Forelimb muscle (tissue), 1 donor: ENCODE data around the gene TAF4B. TPM values are rescaled to one million over a fixed set of nuclear protein-coding genes. Genes with fewer than 3 reads are reported as not detected.
"Not testable (repeated sequence)": the region's sequence is repeated elsewhere in the genome, so short reads cannot be mapped to it uniquely, and the experiment has no call there.

Experiments used
- DNase-seq: peaks from one replicate; pipeline ENCODE4 v3.0.0-alpha.2; 2013; ENCODE audit warnings: low read depth
- polyA plus RNA-seq: library from polyadenylated mRNA; unstranded; fragments of 120-200 nt; gene quantifications from one replicate; pipeline ENCODE4 v1.2.1, GENCODE V29; 2013; ENCODE audit not compliant: insufficient read length

Gene TAF4B
- polyA plus RNA-seq, 1 donor, result 2.4 TPM

DNA sequence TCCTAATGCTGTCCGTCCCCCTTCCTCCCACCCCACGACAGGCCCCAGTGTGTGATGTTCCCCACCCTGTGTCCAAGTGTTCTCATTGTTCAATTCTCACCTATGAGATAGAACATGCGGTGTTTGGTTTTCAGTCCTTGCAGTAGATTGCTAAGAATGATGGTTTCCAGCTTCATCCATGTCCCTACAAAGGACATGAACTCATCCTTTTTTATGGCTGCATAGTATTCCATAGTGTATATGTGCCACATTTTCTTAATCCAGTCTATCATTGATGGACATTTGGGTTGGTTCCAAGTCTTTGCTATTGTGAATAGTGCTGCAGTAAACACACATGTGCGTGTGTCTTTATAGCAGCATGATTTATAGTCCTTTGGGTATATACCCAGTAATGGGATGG lies 12.5 kb downstream of the TAF4B start:
- DNase-seq, result not testable (repeated sequence)

DNA sequence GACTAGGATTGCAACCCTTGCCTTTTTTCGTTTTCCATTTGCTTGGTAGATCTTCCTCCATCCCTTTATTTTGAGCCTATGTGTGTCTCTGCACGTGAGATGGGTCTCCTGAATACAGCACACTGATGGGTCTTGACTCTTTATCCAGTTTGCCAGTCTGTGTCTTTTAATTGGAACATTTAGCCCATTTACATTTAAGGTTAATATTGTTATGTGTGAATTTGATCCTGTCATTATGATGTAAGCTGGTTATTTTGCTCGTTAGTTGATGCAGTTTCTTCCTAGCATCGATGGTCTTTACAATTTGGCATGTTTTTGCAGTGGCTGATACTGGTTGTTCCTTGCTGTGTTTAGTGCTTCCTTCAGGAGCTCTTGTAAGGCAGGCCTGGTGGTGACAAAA lies 16.1 kb downstream of the TAF4B start:
- not testable (repeated sequence) for DNase-seq

DNA sequence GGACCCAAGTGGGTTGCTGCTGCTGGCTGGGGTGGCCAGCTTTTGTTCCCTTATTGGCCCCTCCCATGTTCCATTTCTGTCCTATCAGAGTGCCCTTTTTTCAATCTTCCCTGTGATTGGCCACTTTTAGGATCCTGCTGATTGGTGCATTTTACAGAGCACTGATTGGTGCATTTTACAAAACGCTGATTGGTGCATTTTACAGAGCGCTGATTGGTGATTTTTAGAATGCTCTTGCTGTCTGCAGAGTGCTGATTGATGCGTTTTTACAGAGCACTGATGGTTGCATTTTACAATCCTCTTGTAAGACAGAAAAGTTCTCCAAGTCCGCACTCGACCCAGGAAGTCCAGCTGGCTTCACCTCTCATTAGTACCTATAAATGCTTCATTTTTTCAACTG lies 19.2 kb downstream of the TAF4B start:
- DNase-seq, result not testable (repeated sequence)

DNA sequence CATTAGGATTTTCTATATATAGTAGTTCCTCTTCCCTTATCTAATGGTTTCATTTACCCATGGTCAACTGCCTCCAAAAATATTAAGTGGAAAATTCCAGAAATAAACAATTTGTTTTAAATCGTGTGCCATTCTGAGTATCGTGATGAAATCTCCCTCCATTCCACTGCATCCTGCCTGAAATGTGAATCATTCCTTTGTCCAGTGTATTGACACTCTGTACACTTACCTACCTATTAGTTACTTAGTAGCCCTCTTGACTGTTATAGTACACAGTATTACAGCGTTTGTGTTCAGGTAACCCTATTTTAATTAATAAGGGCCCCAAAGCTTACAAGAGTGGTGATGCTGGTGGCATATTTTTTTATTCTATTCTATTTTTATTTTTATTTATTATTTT lies 26.2 kb downstream of the TAF4B start:
- no peak for DNase-seq

DNA sequence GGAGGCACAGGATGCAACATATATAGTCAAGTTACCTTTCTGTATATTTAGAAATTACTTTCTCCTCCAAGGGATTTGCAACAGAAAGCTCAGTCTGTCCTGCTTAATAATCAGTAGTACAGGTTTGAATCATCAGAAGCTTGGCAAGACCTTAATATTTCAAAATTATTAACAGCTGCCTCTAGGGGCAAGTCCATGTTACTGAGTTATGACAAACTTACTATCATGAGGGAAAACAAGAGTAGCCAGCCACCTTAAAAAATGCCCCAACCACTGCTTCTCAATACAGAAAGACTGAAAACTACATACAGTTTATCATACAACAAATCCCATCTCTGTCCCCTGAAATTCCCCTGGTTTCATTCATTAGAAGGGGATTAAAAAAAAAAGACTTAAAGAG lies 28.6 kb downstream of the TAF4B start:
- not testable (repeated sequence) for DNase-seq

DNA sequence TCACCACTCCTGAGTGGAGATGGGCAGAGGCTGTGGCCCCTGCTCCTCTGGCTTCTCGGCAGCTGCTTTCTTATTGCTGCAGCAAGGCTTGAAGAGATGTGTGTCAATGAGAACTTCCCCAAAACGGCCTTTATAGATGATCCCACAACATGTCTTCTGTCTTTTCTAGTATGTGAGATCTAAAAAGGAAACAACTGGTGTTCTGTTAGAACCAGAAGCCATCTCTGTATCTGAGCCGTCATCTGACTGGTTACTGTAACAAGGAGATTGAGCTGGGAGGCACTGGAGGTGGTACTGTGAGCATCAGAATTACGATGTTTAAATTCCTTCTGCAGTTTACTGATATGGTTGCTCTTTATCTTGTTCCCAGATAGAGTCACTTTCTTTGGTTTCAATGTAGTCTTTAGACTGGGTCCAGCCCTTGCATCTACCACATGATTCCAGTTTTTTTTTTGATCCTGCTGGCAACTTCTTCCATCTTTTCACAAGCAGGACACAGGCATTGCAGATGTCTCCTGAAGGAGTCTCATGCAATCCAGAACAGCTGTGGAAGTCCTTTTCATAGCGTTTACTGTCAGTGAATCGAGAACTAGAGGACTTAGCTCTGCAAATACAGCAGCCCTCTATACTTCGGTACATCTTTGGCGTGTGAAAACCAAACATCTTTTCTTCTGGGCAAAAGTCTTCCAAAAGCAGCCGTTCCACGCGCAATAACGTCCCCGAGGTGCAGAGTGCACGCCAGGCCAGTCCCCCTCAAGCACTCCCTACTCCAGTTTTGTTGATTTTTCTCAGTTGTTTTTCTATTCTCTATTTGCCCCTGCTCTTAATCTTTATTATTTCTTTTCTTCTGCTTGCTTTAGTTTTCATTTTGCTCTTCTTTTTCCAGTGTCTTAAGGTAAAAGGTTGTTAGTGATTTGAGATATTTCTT lies 29.7 kb downstream of the TAF4B start:
- no peak for DNase-seq

DNA sequence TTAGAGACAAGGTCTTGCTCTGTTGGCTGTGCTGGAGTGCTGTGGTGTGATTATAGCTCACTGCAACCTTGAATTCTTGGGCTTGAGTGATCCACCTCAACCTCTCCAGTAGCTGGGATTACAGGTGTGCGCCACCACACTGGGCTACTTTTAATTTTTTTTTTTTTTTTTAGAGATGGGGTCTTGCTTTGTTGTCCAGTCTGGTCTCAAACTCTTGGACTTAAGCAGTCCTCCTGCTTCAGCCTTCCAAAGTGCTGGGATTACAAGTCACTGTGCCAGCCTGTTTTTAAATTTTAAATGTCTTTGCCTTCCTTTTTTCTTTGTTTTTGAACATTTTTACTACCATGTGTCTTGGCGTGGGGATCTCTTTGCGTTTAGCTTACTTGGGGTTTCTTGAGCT lies 32.5 kb downstream of the TAF4B start:
- DNase-seq, result no peak

DNA sequence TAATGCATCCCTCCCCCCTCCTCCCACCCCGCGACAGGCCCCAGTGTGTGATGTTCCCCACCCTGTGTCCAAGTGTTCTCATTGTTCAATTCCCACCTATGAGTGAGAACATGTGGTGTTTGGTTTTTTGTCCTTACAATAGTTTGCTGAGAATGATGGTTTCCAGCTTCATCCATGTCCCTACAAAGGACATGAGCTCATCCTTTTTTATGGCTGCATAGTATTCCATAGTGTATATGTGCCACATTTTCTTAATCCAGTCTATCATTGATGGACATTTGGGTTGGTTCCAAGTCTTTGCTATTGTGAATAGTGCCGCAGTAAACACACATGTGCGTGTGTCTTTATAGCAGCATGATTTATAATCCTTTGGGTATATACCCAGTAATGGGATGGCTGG lies 33.2 kb downstream of the TAF4B start:
- not testable (repeated sequence) for DNase-seq

DNA sequence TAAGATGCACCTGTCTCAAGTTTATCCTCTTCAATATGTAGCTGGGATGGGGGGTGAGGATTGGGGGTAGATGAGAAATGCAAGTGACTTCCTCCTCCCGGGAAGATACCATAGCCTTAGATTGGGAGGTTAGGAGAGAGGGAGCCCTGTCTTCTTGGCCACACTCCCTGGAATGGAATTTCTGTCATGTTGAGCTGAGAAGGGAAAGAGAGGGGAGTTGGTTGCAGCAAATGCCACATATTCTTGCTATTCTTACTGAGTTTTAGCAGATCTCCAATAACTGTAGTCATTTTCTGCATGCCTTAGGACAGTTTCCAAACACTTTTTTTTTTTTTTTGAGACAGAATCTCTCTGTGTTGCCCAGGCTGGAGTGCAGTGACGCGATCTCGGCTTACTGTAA lies 35.9 kb downstream of the TAF4B start:
- DNase-seq, result no peak

DNA sequence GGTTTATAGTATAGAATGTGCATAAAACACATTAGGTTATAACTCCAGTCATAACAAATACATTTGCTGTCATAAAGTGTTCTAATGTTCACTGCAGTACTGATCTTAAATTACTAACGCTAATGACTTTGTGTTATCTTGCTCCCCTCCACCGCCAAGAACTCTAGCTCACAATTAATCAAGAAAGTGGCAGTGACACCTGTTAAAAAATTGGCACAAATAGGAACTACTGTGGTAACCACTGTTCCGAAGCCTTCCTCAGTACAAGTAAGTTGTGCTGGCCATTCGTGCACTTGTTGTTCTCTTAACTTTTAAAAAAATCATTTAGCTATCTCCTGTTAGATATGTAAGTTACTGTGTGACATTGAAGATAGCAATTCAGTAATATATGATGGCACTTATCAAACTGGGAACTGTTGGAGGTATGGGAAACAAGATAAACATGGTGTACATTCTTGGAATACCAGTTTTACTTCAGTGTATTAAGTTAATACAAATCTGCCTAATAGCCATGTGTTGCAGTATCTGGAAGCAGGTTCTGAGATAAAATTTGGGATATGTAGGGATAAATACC lies 41.2 kb downstream of the TAF4B start:
- DNase-seq, result no peak

DNA sequence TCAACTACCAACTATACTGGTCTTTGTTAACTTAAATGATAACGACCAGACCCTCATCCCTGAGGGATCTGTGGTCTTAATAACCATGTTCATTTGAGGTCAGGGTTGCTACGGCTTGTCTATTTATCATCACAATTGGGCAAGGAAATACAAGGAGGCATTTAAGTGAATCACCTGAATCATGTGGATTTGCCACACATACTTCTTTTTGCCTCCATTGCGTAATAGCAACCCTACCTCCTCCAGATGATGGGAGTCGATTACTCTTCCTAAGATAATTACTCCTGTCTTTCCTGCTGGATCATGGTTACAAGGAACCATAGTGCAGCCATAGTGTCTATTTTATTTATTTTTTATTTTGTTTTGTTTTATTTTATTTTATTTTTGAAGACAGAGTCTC lies 42.2 kb downstream of the TAF4B start:
- DNase-seq, result no peak

DNA sequence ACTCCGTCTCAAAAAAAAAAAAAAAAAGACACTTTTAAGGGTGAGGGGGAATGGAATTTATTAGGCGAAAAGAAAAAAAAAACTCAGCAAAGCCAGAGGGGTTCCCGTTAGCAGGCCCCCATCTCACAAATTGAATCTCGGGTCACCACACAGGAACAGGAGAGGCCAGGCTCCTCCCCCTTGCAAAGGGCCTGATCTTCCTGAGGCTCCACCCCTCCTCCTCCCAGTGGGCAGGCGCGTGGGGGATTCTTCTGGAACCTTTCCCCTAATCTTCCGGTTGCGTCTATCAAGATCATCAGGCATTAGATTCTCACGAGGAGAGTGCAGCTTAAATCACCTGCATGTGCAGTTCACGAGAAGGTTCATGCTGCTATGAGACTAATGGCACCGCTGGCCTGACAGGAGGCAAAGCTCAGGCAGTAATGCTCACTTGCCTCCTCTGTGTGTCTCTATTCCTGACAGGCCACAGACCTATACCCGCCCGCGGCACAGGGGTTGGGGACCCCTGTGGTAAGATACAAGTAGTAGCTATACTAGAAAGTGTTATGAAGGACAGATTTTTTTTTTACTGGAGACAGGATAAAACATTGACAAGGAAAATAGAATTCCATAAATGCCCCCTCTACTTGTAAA lies 45.8 kb downstream of the TAF4B start:
- DNase-seq, result no peak

DNA sequence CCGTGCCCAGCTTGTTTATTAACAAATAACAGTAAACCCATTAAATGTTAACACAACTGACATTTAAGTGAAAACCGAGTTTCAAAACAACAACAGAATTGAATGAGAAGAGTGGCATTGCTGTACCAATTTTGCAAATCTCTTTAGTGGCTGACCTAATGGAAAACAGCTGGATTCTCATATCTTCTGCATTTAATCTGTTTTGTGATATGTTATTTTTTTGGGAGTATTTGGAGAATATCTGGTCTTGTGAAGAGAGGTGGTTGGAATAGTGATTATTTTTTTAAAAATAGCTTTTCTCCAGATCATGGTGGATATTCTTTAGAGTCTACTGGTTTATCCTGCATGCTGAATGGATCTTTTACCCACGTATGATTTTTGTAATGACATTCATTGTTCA lies 51.1 kb downstream of the TAF4B start:
- DNase-seq, result no peak

DNA sequence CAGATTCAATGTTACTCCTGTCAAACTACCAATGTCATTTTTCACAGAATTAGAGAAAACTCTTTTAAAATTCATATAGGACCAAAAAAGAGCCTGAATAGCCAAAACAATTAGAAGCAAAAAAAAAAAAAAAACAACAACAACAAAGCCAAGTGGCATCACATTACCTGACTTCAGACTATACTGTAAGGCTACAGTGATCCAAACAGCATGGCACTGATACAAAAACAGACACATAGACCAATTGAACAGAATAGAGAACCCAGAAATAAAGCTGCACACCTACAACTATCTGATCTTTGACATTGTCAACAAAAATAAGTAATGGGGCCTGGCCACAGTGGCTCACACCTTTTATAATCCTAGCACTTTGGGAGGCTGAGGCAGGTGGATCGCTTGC lies 53.2 kb downstream of the TAF4B start:
- DNase-seq, result no peak

DNA sequence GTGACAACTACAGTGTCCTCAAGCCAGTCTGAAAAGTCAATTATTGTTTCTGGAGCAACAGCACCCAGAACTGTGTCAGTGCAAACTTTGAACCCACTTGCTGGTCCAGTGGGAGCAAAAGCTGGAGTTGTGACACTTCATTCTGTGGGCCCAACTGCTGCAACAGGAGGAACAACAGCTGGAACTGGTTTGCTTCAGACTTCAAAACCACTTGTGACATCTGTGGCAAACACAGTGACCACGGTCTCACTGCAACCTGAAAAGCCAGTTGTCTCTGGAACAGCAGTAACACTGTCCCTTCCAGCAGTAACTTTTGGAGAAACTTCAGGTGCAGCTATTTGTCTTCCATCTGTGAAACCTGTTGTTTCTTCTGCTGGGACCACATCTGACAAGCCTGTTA lies 59.8 kb downstream of the TAF4B start:
- no peak for DNase-seq

DNA sequence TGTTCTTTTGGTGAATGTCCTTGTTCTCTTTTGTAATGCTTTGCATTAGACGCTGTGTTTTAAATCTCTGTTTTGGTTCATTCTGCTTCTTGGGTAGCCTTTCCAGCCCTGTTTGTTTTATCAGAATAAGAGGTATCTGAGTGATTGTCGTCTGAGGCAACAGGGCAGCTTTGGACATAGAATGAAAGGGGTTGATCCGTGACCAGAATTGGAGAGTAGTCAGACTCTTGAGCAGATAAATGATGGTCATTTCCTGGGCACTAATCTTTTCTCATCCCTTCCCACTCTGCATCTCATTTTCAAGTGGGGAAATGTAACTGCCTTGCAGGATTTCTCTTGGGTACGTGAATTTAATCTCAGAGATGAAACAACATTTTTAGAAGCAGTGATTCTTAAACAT lies 61.4 kb downstream of the TAF4B start:
- DNase-seq, result no peak

DNA sequence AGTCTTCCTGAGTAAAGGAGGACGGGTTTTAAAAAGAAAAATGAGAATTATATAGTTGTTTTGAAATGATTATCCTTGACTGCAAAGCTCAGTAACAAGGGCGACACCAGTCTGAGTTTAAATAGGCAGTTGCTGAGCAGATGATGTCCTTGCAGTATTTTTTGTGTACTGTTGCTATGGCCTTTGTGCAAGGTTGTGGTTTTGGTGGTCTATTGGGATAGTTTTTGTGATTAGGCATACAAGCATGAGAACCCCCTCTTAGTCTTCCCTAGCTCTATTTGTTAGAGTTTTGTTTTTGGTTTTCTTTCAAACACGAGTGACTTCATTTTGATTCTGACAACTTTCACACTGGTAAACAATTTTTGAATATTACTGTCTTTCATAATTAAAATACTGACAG lies 64.1 kb downstream of the TAF4B start:
- DNase-seq, result no peak

DNA sequence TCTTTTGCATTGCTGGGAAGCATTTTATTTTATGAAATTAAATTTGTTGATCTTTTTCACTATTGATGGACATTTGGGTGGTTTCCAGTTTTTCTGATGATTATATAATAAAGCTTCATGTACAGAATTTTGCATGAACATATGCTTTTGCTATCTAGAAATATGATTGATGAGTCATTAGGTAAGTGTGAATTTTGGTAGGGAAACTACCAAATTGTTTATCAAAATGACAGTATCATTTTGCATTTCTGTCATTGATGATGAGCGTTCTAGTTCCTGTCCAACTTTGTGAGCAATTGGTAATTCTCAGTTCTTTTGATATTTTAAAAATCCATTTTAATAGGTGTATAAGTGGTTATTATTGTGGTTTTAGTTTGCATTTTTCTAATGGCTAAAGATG lies 67.7 kb downstream of the TAF4B start:
- DNase-seq, result no peak

DNA sequence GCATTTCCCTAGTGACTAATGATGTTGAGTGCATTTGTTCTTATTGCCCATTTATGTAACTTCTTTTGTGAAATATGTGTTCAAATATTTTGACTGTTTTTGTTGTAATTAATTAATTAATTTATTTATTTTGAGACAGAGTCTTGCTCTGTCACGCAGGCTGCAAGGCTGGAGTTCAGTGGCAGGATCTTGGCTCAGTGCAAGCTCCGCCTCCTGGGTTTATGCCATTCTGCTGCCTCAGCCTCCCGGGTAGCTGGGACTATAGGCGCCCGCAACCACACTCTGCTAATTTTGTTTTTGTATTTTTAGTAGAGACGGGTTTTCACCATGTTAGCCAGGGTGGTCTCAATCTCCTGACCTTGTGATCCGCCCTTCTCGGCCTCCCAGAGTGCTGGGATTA lies 71.9 kb downstream of the TAF4B start:
- DNase-seq, result no peak

DNA sequence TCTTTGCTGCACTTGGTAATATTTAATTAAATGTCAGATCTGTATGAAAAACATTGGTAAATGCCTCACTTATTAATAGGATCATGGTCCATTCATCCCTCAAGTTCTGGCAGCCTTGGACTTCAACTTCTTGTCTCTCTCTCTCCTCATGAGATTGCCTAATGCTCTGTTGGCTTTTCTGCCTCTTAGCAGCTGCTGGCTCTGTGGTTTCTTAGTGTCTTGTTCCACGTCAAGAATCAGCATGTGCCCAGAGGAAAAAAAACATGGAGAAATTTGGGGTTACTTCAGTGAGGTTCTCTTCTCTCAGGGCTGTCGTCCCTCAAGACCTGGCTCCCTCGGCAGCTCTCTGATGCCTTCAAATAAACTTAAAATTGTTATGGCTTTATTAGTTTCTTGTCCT lies 75.4 kb downstream of the TAF4B start:
- DNase-seq, result no peak

DNA sequence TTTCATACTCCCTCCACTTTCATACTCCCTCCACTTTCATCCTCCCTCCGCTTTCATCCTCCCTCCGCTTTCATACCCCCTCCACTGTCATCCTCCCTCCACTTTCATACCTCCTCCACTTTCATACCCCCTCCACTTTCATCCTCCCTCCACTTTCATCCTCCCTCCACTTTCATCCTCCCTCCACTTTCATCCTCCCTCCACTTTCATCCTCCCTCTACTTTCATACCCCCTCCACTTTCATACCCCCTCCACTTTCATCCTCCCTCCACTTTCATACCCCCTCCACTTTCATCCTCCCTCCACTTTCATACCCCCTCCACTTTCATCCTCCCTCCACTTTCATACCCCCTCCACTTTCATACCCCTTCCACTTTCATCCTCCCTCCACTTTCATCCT lies 77.0 kb downstream of the TAF4B start:
- DNase-seq, result not testable (repeated sequence)

DNA sequence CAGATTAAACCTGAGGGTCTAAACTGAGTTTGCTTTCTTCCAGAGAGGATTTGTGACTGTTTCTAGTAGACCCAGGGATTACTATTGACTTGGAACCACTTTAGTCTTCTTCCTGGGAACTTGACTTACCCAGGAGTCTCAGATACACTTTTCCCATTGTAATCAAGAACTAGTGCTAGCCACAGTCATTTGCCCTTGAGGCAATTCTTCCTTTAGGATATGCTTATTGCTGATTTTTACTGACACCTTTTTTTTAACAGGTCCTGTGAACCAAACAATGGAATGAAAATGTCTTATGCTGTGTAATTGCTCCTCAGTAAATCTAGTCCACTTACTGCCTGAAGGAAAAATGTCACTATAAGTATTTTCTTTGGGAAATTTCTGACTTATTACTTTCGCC lies 78.3 kb downstream of the TAF4B start:
- no peak for DNase-seq

DNA sequence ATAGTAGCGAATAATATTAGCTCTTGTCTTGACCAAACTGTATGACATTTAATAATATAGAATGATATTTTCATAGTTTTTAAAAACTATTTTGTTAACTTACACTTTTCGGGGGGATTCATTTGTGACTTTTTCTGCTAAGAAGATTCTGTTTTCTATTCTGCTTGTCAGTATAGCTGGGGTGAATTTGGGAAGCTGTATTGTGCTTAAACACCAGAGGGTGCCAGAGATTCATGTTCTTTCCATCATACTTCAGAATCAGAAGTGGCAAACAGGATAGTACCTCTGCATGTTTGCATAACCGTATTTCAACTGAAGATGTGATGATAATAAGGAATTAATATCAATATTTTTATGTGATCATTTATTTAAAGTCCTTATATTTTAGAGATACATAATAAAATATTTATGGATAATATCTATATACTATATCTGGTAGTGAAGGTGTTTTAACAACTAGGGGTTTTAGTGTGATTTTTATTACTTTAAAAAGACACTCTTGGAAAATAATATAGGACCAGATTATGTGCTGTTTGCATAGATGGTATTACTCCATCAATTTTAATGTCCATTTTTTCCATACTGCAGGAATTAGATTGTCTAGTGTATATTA lies 81.0 kb downstream of the TAF4B start:
- peak; percentile 41 for DNase-seq
